H1 (cell line): Measurements from ENCODE around the gene SMIM23. TPM values are rescaled to one million over a fixed set of nuclear protein-coding genes. Genes with fewer than 3 reads are reported as not detected.

Source experiments
- CTCF ChIA-PET: fragments of 300-600 bp; sonication (Branson Sonifier 250); formaldehyde crosslinking; loops from one replicate; lab custom pipeline; 2021; ENCODE audit not compliant: partially characterized antibody; lab: Charles Lee
- POLR2A ChIA-PET: fragments of 300-600 bp; sonication (Branson Sonifier 250); formaldehyde crosslinking; loops from one replicate; lab custom pipeline; 2021; ENCODE audit warnings: inconsistent platforms; ENCODE audit not compliant: partially characterized antibody; lab: Charles Lee
- DNase-seq, 2 experiments: peaks; one replicate each; pipeline versions ENCODE4 v3.0.0 to v3.0.0-alpha.2; 2010 to 2022; ENCODE audit warnings: low spot score in 2 of 2, low read depth in 1 of 2, mixed read lengths in 1 of 2
- FAIRE-seq: peaks from 2 replicates; lab custom pipeline; 2011; peaks lifted over from hg19 to GRCh38; lab: Jason Lieb, UNC
- H2AFZ ChIP-seq: 2 replicates; pipeline ENCODE4 v1.8.1; 2012; ENCODE audit warnings: low read length, inconsistent platforms
- H2AK5ac ChIP-seq: 2 replicates; pipeline ENCODE4 v1.6.1; 2013; ENCODE audit warnings: low read depth, low read length
- H2BK120ac ChIP-seq: replicated peaks from 2 replicates; pipeline ENCODE3; 2013; ENCODE audit warnings: low read depth, low read length, inconsistent platforms
- H2BK12ac ChIP-seq: 2 replicates; pipeline ENCODE4 v1.6.1; 2013; ENCODE audit warnings: low read depth, low read length
- H2BK15ac ChIP-seq: 2 replicates; pipeline ENCODE4 v1.6.1; 2013; ENCODE audit warnings: low read length
- H2BK20ac ChIP-seq: 2 replicates; pipeline ENCODE4 v1.6.1; 2013; ENCODE audit warnings: low read length
- H2BK5ac ChIP-seq: 2 replicates; pipeline ENCODE4 v1.6.1; 2013; ENCODE audit warnings: low read depth, low read length
- H3K14ac ChIP-seq: 2 replicates; pipeline ENCODE4 v1.6.1; 2013; ENCODE audit warnings: inconsistent platforms; ENCODE audit not compliant: insufficient read length
- H3K18ac ChIP-seq: 2 replicates; pipeline ENCODE4 v1.6.1; 2013; ENCODE audit warnings: low read length; ENCODE audit errors: extremely low read depth
- H3K23ac ChIP-seq: 2 replicates; pipeline ENCODE4 v1.6.1; 2013; ENCODE audit warnings: inconsistent platforms; ENCODE audit not compliant: insufficient read length
- H3K23me2 ChIP-seq: 2 replicates; pipeline ENCODE4 v1.6.1; 2013; ENCODE audit warnings: low read depth, low read length
- H3K27ac ChIP-seq: 2 replicates; pipeline ENCODE4 v1.6.1; 2011; ENCODE audit warnings: low read depth, low read length, inconsistent platforms
- H3K27me3 ChIP-seq, 4 experiments: replicated peaks in 1 of 4; 1 replicate in 1 of 4; 2 replicates in 3 of 4; pipeline versions ENCODE4 v1.6.1 to v1.8.1; 2011 to 2013; ENCODE audit warnings: low read length in 3 of 4, mild to moderate bottlenecking in 3 of 4, inconsistent platforms in 2 of 4, mixed read lengths in 2 of 4, moderate library complexity in 1 of 4; ENCODE audit not compliant: control insufficient read depth in 3 of 4, insufficient read depth in 3 of 4; ENCODE audit errors: extremely low read depth in 1 of 4
- H3K36me3 ChIP-seq, 4 experiments: 2 replicates each; pipeline versions ENCODE4 v1.6.1 to v1.8.1; 2011 to 2013; ENCODE audit warnings: mild to moderate bottlenecking in 4 of 4, low read length in 3 of 4, moderate library complexity in 2 of 4, control low read depth in 1 of 4, inconsistent platforms in 1 of 4; ENCODE audit not compliant: insufficient read depth in 4 of 4, control insufficient read depth in 2 of 4
- H3K4ac ChIP-seq: replicated peaks from 2 replicates; pipeline ENCODE3; 2013; ENCODE audit warnings: low read length, low read depth, mixed read lengths, inconsistent platforms; ENCODE audit not compliant: insufficient read length
- H3K4me1 ChIP-seq, 4 experiments: replicated peaks in 1 of 4; 1 replicate in 1 of 4; 2 replicates in 3 of 4; pipeline versions ENCODE4 v1.6.1 to v1.8.1; 2011 to 2013; ENCODE audit warnings: low read length in 3 of 4, inconsistent platforms in 2 of 4, mixed read lengths in 1 of 4; ENCODE audit not compliant: insufficient read depth in 4 of 4, control insufficient read depth in 3 of 4
- H3K4me2 ChIP-seq, 2 experiments: 2 replicates each; pipeline versions ENCODE4 v1.6.1 to v1.8.1; 2011 to 2013; ENCODE audit warnings: low read depth in 2 of 2, low read length in 2 of 2, control low read depth in 1 of 2, inconsistent platforms in 1 of 2, mild to moderate bottlenecking in 1 of 2; ENCODE audit not compliant: insufficient read depth in 1 of 2
- H3K4me3 ChIP-seq, 4 experiments: fragments of 200-600, 300-600 bp in 1 of 4; sonication (generic), shearing (Covaris generic), sonication (Bioruptor Twin) in 1 of 4; 2 replicates each; pipeline versions ENCODE4 v1.5.1 to v1.8.1; 2011 to 2016; ENCODE audit warnings: low read length in 4 of 4, low read depth in 3 of 4, control low read depth in 2 of 4, inconsistent platforms in 2 of 4, mild to moderate bottlenecking in 2 of 4, mixed read lengths in 1 of 4, moderate library complexity in 1 of 4; ENCODE audit not compliant: insufficient read depth in 2 of 4; ENCODE audit errors: extremely low read depth in 1 of 4
- H3K56ac ChIP-seq: replicated peaks from 2 replicates; pipeline ENCODE3; 2013; ENCODE audit warnings: low read depth, mild to moderate bottlenecking, mixed read lengths, low read length, inconsistent platforms; ENCODE audit not compliant: insufficient read length
- H3K79me1 ChIP-seq: 2 replicates; pipeline ENCODE4 v1.6.1; 2013; ENCODE audit warnings: low read depth, low read length, control low read depth
- H3K79me2 ChIP-seq, 2 experiments: 2 replicates each; pipeline versions ENCODE4 v1.6.1 to v1.8.1; 2012 to 2013; ENCODE audit warnings: low read length in 2 of 2, mild to moderate bottlenecking in 2 of 2, inconsistent platforms in 1 of 2; ENCODE audit not compliant: insufficient read depth in 2 of 2, control insufficient read depth in 1 of 2
- H3K9ac ChIP-seq, 4 experiments: replicated peaks in 1 of 4; 1 replicate in 1 of 4; 2 replicates in 3 of 4; pipeline versions ENCODE4 v1.6.1 to v1.8.1; 2011 to 2013; ENCODE audit warnings: low read depth in 3 of 4, low read length in 3 of 4, control low read depth in 2 of 4, mild to moderate bottlenecking in 2 of 4, moderate library complexity in 2 of 4, inconsistent platforms in 1 of 4; ENCODE audit errors: extremely low read depth in 1 of 4
- H3K9me3 ChIP-seq, 2 experiments: 2 replicates each; pipeline versions ENCODE4 v1.6.1 to v1.8.1; 2012 to 2013; ENCODE audit warnings: mild to moderate bottlenecking in 2 of 2, moderate library complexity in 2 of 2, control low read depth in 1 of 2, inconsistent platforms in 1 of 2, low read depth in 1 of 2, low read length in 1 of 2, mixed read lengths in 1 of 2; ENCODE audit not compliant: insufficient read depth in 2 of 2
- H4K20me1 ChIP-seq, 2 experiments: replicated peaks in 1 of 2; 2 replicates each; pipeline versions ENCODE3 to v1.8.1; 2011 to 2013; ENCODE audit warnings: inconsistent platforms in 2 of 2, low read length in 2 of 2, mild to moderate bottlenecking in 1 of 2; ENCODE audit not compliant: insufficient read depth in 2 of 2, control insufficient read depth in 1 of 2
- H4K5ac ChIP-seq: 2 replicates; pipeline ENCODE4 v1.6.1; 2013; ENCODE audit warnings: low read length, low read depth, mixed read lengths, inconsistent platforms; ENCODE audit not compliant: insufficient read length
- H4K8ac ChIP-seq: 2 replicates; pipeline ENCODE4 v1.8.0; 2013; ENCODE audit warnings: mild to moderate bottlenecking, moderate library complexity, low read length, inconsistent platforms; ENCODE audit not compliant: insufficient read depth; ENCODE audit errors: extremely low read depth
- H4K91ac ChIP-seq: replicated peaks from 2 replicates; pipeline ENCODE3; 2013; ENCODE audit warnings: low read length, mixed read lengths, inconsistent platforms; ENCODE audit not compliant: insufficient read length
- CHD2 ChIP-seq: IDR thresholded peaks from 2 replicates; pipeline ENCODE4 v1.6.1; 2012; ENCODE audit warnings: low read length, improper control_type of control experiment
- WGBS, 2 experiments: shearing (Covaris generic) in 1 of 2; methylation state at CpG; one replicate each; pipeline versions ENCODE4 v1.1.6 to v1.1.7; 2013 to 2015; ENCODE audit warnings: low lambda C conversion rate in 2 of 2, mixed read lengths in 2 of 2, inconsistent platforms in 1 of 2, low coverage in 1 of 2, missing lambda C conversion rate in 1 of 2; ENCODE audit not compliant: insufficient replicate concordance in 2 of 2, insufficient coverage in 1 of 2, insufficient read length in 1 of 2; ENCODE audit errors: extremely low coverage in 1 of 2, missing lambda C conversion rate in 1 of 2; 5-methylcytosine and 5-hydroxymethylcytosine counted together
- polyA plus RNA-seq, 7 experiments: library from polyadenylated mRNA; depleted of rRNA in 3 of 7; stranded (reverse) in 5 of 7; unstranded in 2 of 7; fragments of >200 nt in 5 of 7; fragments of 200-250 nt in 2 of 7; gene quantifications; 1 replicate in 5 of 7; 2 replicates in 1 of 7; 4 replicates in 1 of 7; pipeline versions ENCODE4 v1.2.1 to v1.2.3, GENCODE V29; 2011 to 2013; ENCODE audit warnings: missing spikeins in 2 of 7, mixed read lengths in 2 of 7
- total RNA-seq: library from RNA; stranded (reverse); fragmentation: NEBNext Ultra II Directional; extraction: Animal tissue kit (Norgen Biotek cat#: 25700); gene quantifications from 2 replicates; pipeline ENCODE4 v1.2.1, GENCODE V29; 2021

The SMIM23 gene
- total and polyA plus RNA-seq, 2 of the 8 experiments (the other 6 are each of a cell fraction or from before 2014, with no cell fraction given), result not detected

DNA sequence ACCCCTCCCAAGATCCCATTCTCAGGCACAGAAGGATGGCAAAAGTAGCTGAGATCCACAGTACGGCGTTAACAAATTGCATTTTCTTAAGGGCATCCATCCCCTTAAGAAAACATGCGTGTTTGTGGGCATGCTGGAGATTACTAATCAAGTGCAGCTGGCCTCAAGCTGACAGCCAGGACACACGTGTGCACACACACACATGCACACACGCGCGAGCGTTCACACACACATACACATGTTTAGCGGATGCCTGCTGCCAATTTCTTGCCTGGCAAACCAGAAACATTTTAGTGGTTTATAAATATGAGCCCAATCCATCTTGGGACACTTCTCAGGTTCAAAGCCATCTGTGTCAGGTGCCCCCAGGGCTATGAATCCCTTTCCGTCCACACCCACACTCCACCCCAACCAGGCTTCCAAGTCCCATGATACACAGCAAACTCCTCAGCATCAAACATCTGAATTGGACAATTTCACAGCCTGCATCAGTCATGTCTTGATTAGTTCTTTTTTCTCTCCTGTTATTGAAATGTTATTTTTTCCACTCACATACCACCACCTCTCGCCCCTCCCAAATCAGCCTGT is 23.5 kb upstream of the SMIM23 start:
- CTCF ChIA-PET, result no interaction called here

More for the DNA sequence above, 23.5 kb upstream of the SMIM23 start:
- no peak overlapping the region for H2BK15ac ChIP-seq
- no peak overlapping the region for H3K56ac ChIP-seq
- no peak overlapping the region for H2BK20ac ChIP-seq
- no peak overlapping the region for H3K4ac ChIP-seq
- H4K20me1 ChIP-seq, result no peaks in the 10 kb centered on the region
- H3K27ac ChIP-seq, result no peak overlapping the region
- no peaks in the 10 kb centered on the region for H3K79me1 ChIP-seq
- no peaks in the 10 kb centered on the region for H3K9me3 ChIP-seq
- no peaks in the 10 kb centered on the region for H3K79me2 ChIP-seq
- no peak overlapping the region for H3K4me2 ChIP-seq
- no peak overlapping the region for H3K9ac ChIP-seq
- H3K23ac ChIP-seq, result no peak overlapping the region
- no peak overlapping the region for H2AK5ac ChIP-seq
- no peaks in the 10 kb centered on the region for H3K36me3 ChIP-seq
- H3K27me3 ChIP-seq, result no peaks in the 10 kb centered on the region; a peak in 1 of 7 replicates
- no peak overlapping the region for H2BK12ac ChIP-seq
- H3K23me2 ChIP-seq, result no peaks in the 10 kb centered on the region
- H3K4me1 ChIP-seq, result no peaks in the 10 kb centered on the region
- WGBS, 2 experiments, result 92% methylated on average over 11 of the region's 11 CpGs; no CpG with 5 or more reads in 1 of the 2 experiments
- no peak overlapping the region for H3K14ac ChIP-seq
- H3K4me3 ChIP-seq, result no peak overlapping the region
- no peak overlapping the region for H4K91ac ChIP-seq
- H2BK120ac ChIP-seq, result no peak overlapping the region
- TF ChIP-seq CHD2, result no peak
- H4K8ac ChIP-seq, result no peak overlapping the region
- no peak overlapping the region for H3K18ac ChIP-seq
- DNase-seq (no peak), FAIRE-seq (no peak)
- no peak overlapping the region for H4K5ac ChIP-seq
- H2AFZ ChIP-seq, result no peak overlapping the region
- no peak overlapping the region for H2BK5ac ChIP-seq
- POLR2A ChIA-PET, result no interaction called here
